Measurements from ENCODE around the gene BAG1. TPM values are rescaled to one million over a fixed set of nuclear protein-coding genes. Genes with fewer than 3 reads are reported as not detected.

Gene BAG1
- total RNA-seq, 1 donor: 54.1 TPM

- no peak overlapping the region for H3K4me3 ChIP-seq (ENCODE audit: low read depth, low read length)
- no peak for TF ChIP-seq CTCF (IDR thresholded peaks at IDR 0.05; ENCODE audit: insufficient read depth, low read length)
- DNase-seq (ENCODE audit: low read depth): no peak
These were observed 2.8 kb upstream of the BAG1 start for GRCh38 chr9:33267151-33267767.

- H3K4me3 ChIP-seq (ENCODE audit: low read depth, low read length): peak overlapping the region; percentile 100
- DNase-seq (ENCODE audit: low read depth): peak; percentile 17
- no peak for TF ChIP-seq CTCF (IDR thresholded peaks at IDR 0.05; ENCODE audit: insufficient read depth, low read length)
These were observed 830 bp upstream of the BAG1 start for GRCh38 chr9:33265211-33265865.

- DNase-seq (ENCODE audit: low read depth): no peak
- H3K4me3 ChIP-seq (ENCODE audit: low read depth, low read length): peak overlapping the region; percentile 99
- TF ChIP-seq CTCF (IDR thresholded peaks at IDR 0.05; ENCODE audit: insufficient read depth, low read length): no peak
These were observed 470 bp downstream of the BAG1 start for GRCh38 chr9:33264003-33264472.

GRCh38 chr9:33263131-33264002, 1.1 kb downstream of the BAG1 start:
- no peak for TF ChIP-seq CTCF (IDR thresholded peaks at IDR 0.05; ENCODE audit: insufficient read depth, low read length)
- peak; percentile 28 for DNase-seq (ENCODE audit: low read depth)
- H3K4me3 ChIP-seq (ENCODE audit: low read depth, low read length): peak overlapping the region; percentile 99

- no peak for TF ChIP-seq CTCF (IDR thresholded peaks at IDR 0.05; ENCODE audit: insufficient read depth, low read length)
- no peak for DNase-seq (ENCODE audit: low read depth)
- no peak overlapping the region for H3K4me3 ChIP-seq (ENCODE audit: low read depth, low read length)
These were observed 4.1 kb downstream of the BAG1 start for GRCh38 chr9:33260372-33260771.

- TF ChIP-seq CTCF (IDR thresholded peaks at IDR 0.05; ENCODE audit: insufficient read depth, low read length): no peak
- no peak overlapping the region for H3K4me3 ChIP-seq (ENCODE audit: low read depth, low read length)
- no peak for DNase-seq (ENCODE audit: low read depth)
These were observed 7.2 kb downstream of the BAG1 start for GRCh38 chr9:33257276-33257675.

All from fibroblast of the aortic adventitia (primary cell).